Ovary (tissue), 3 donors: Measurements from ENCODE around the gene GFM2.

Experiments used
- EP300 ChIP-seq: sonication (generic); formaldehyde crosslinking; IDR thresholded peaks from one replicate; pipeline ENCODE4 v1.6.1; 2017; ENCODE audit warnings: antibody characterized with exemption
- POLR2A ChIP-seq: fragments of 450-650 bp; IDR thresholded peaks from one replicate; pipeline ENCODE4 v1.6.1; 2017; ENCODE audit warnings: antibody characterized with exemption, mild to moderate bottlenecking, moderate library complexity
- TF ChIP-seq, protein P1 (sequence below), 3 donors: fragments of 450-650 bp in 2 of 3; fragments of 200-600 bp in 1 of 3; IDR thresholded peaks; one replicate each; pipeline versions ENCODE4 v1.5.1 to v1.8.0; 2016 to 2022; ENCODE audit warnings: antibody characterized with exemption in 3 of 3, mild to moderate bottlenecking in 1 of 3
- donor health status: DM: no; HTN: no; CAD: no.

- TF ChIP-seq, protein P1, sequence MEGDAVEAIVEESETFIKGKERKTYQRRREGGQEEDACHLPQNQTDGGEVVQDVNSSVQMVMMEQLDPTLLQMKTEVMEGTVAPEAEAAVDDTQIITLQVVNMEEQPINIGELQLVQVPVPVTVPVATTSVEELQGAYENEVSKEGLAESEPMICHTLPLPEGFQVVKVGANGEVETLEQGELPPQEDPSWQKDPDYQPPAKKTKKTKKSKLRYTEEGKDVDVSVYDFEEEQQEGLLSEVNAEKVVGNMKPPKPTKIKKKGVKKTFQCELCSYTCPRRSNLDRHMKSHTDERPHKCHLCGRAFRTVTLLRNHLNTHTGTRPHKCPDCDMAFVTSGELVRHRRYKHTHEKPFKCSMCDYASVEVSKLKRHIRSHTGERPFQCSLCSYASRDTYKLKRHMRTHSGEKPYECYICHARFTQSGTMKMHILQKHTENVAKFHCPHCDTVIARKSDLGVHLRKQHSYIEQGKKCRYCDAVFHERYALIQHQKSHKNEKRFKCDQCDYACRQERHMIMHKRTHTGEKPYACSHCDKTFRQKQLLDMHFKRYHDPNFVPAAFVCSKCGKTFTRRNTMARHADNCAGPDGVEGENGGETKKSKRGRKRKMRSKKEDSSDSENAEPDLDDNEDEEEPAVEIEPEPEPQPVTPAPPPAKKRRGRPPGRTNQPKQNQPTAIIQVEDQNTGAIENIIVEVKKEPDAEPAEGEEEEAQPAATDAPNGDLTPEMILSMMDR (IDR thresholded peaks at IDR 0.05), result no peak
- TF ChIP-seq EP300 (no peak), POLR2A (no peak)
Observed at GRCh38 chr5:74763504-74763903, 3.4 kb downstream of the GFM2 start.
